Measurements from ENCODE around the gene COLEC12. TPM values are rescaled to one million over a fixed set of nuclear protein-coding genes. Genes with fewer than 3 reads are reported as not detected.

Gene COLEC12
- polyA plus RNA-seq, 2 donors = 0.75 to 1.2 TPM

- Histone ChIP-seq H3K4me3 (ENCODE audit: low read depth in 1 of 2, low read length in 2 of 2) (no peak overlapping the region), H3K27me3 (ENCODE audit: control insufficient read depth in 1 of 2, insufficient read depth in 2 of 2, low read length in 2 of 2) (no peaks in the 10 kb centered on the region), H3K4me1 (ENCODE audit: control insufficient read depth in 2 of 2, insufficient read depth in 2 of 2, low read length in 1 of 2) (no peaks in the 10 kb centered on the region)
These were observed 24.0 kb upstream of the COLEC12 start for GRCh38 chr18:524466-524865.

GRCh38 chr18:523561-523960, 23.1 kb upstream of the COLEC12 start:
- no peak overlapping the region for H3K4me3 ChIP-seq (ENCODE audit: low read depth in 1 of 2, low read length in 2 of 2)
- no peaks in the 10 kb centered on the region for H3K36me3 ChIP-seq (ENCODE audit: control insufficient read depth in 2 of 2, insufficient read depth in 2 of 2, low read length in 1 of 2)
- no peaks in the 10 kb centered on the region for H3K9me3 ChIP-seq (ENCODE audit: control insufficient read depth in 2 of 2, insufficient read depth in 1 of 2, low read depth in 1 of 2, low read length in 1 of 2)
- no peak overlapping the region for H3K27ac ChIP-seq (ENCODE audit: low read depth in 2 of 2, low read length in 1 of 2)
- H3K4me1 ChIP-seq (ENCODE audit: control insufficient read depth in 2 of 2, insufficient read depth in 2 of 2, low read length in 1 of 2) = no peaks in the 10 kb centered on the region
- no peaks in the 10 kb centered on the region for H3K27me3 ChIP-seq (ENCODE audit: control insufficient read depth in 1 of 2, insufficient read depth in 2 of 2, low read length in 2 of 2)
- WGBS, 2 donors = 52 to 53% methylated on average over 4 of the region's 4 CpGs

More at GRCh38 chr18:524466-524865, 24.0 kb upstream of the COLEC12 start:
- Histone ChIP-seq H3K36me3 (ENCODE audit: control insufficient read depth in 2 of 2, insufficient read depth in 2 of 2, low read length in 1 of 2) (no peaks in the 10 kb centered on the region), H3K27ac (ENCODE audit: low read depth in 2 of 2, low read length in 1 of 2) (no peak overlapping the region), H3K9me3 (ENCODE audit: control insufficient read depth in 2 of 2, insufficient read depth in 1 of 2, low read depth in 1 of 2, low read length in 1 of 2) (no peaks in the 10 kb centered on the region)

GRCh38 chr18:519019-519879, 18.7 kb upstream of the COLEC12 start:
- WGBS, 2 donors = 59 to 60% methylated on average over 11 of the region's 11 CpGs
- no peaks in the 10 kb centered on the region for H3K9me3 ChIP-seq (ENCODE audit: control insufficient read depth in 2 of 2, insufficient read depth in 1 of 2, low read depth in 1 of 2, low read length in 1 of 2)
- no peaks in the 10 kb centered on the region for H3K27me3 ChIP-seq (ENCODE audit: control insufficient read depth in 1 of 2, insufficient read depth in 2 of 2, low read length in 2 of 2)
- H3K4me3 ChIP-seq (ENCODE audit: low read depth in 1 of 2, low read length in 2 of 2) = no peak overlapping the region
- H3K4me1 ChIP-seq (ENCODE audit: control insufficient read depth in 2 of 2, insufficient read depth in 2 of 2, low read length in 1 of 2) = no peaks in the 10 kb centered on the region
- no peaks in the 10 kb centered on the region for H3K36me3 ChIP-seq (ENCODE audit: control insufficient read depth in 2 of 2, insufficient read depth in 2 of 2, low read length in 1 of 2)
- H3K27ac ChIP-seq (ENCODE audit: low read depth in 2 of 2, low read length in 1 of 2) = peak overlapping the region in 1 of 2 donors; percentile 59

GRCh38 chr18:518081-518480, 17.6 kb upstream of the COLEC12 start:
- Histone ChIP-seq H3K36me3 (ENCODE audit: control insufficient read depth in 2 of 2, insufficient read depth in 2 of 2, low read length in 1 of 2) (no peaks in the 10 kb centered on the region), H3K27me3 (ENCODE audit: control insufficient read depth in 1 of 2, insufficient read depth in 2 of 2, low read length in 2 of 2) (no peaks in the 10 kb centered on the region), H3K27ac (ENCODE audit: low read depth in 2 of 2, low read length in 1 of 2) (no peak overlapping the region), H3K4me3 (ENCODE audit: low read depth in 1 of 2, low read length in 2 of 2) (no peak overlapping the region), H3K9me3 (ENCODE audit: control insufficient read depth in 2 of 2, insufficient read depth in 1 of 2, low read depth in 1 of 2, low read length in 1 of 2) (no peaks in the 10 kb centered on the region), H3K4me1 (ENCODE audit: control insufficient read depth in 2 of 2, insufficient read depth in 2 of 2, low read length in 1 of 2) (no peaks in the 10 kb centered on the region)
- 80 to 88% methylated on average over 3 of the region's 3 CpGs for WGBS, 2 donors

DNA sequence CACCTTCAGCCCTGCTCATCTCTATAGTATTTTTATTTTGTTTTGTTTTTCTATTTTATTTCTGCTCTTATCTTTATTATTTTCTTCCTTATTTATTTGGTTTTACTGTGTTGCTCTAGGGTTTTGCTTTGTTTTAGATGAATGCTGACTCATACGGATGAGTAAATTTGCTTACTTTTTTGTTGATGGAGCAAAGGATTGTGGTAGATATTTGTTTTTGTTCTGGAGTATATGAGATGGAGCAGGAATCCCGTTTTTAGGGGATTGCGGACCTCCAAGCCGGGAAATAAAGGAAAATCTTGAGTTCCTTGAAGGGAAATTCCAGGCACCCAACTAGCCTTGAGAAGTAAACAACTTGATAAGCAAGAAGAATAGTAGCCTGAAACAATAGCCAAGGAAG, 15.3 kb upstream of the COLEC12 start:
- 54 to 56% methylated on average over 4 of the region's 4 CpGs for WGBS, 2 donors

GRCh38 chr18:515156-515815, 14.8 kb upstream of the COLEC12 start:
- Histone ChIP-seq H3K4me1 (ENCODE audit: control insufficient read depth in 2 of 2, insufficient read depth in 2 of 2, low read length in 1 of 2) (no peaks in the 10 kb centered on the region), H3K27me3 (ENCODE audit: control insufficient read depth in 1 of 2, insufficient read depth in 2 of 2, low read length in 2 of 2) (no peaks in the 10 kb centered on the region), H3K9me3 (ENCODE audit: control insufficient read depth in 2 of 2, insufficient read depth in 1 of 2, low read depth in 1 of 2, low read length in 1 of 2) (no peaks in the 10 kb centered on the region), H3K27ac (ENCODE audit: low read depth in 2 of 2, low read length in 1 of 2) (no peak overlapping the region), H3K4me3 (ENCODE audit: low read depth in 1 of 2, low read length in 2 of 2) (no peak overlapping the region), H3K36me3 (ENCODE audit: control insufficient read depth in 2 of 2, insufficient read depth in 2 of 2, low read length in 1 of 2) (no peaks in the 10 kb centered on the region)
- 88 to 90% methylated on average over 37 to 44 of the region's 44 CpGs for WGBS, 2 donors

More for the DNA sequence above, 15.3 kb upstream of the COLEC12 start:
- Histone ChIP-seq H3K4me1 (ENCODE audit: control insufficient read depth in 2 of 2, insufficient read depth in 2 of 2, low read length in 1 of 2) (no peaks in the 10 kb centered on the region), H3K27me3 (ENCODE audit: control insufficient read depth in 1 of 2, insufficient read depth in 2 of 2, low read length in 2 of 2) (no peaks in the 10 kb centered on the region), H3K36me3 (ENCODE audit: control insufficient read depth in 2 of 2, insufficient read depth in 2 of 2, low read length in 1 of 2) (no peaks in the 10 kb centered on the region), H3K27ac (ENCODE audit: low read depth in 2 of 2, low read length in 1 of 2) (no peak overlapping the region), H3K9me3 (ENCODE audit: control insufficient read depth in 2 of 2, insufficient read depth in 1 of 2, low read depth in 1 of 2, low read length in 1 of 2) (no peaks in the 10 kb centered on the region), H3K4me3 (ENCODE audit: low read depth in 1 of 2, low read length in 2 of 2) (no peak overlapping the region)

GRCh38 chr18:513826-514530, 13.5 kb upstream of the COLEC12 start:
- Histone ChIP-seq H3K36me3 (ENCODE audit: control insufficient read depth in 2 of 2, insufficient read depth in 2 of 2, low read length in 1 of 2) (no peaks in the 10 kb centered on the region), H3K27ac (ENCODE audit: low read depth in 2 of 2, low read length in 1 of 2) (no peak overlapping the region), H3K4me1 (ENCODE audit: control insufficient read depth in 2 of 2, insufficient read depth in 2 of 2, low read length in 1 of 2) (no peaks in the 10 kb centered on the region), H3K27me3 (ENCODE audit: control insufficient read depth in 1 of 2, insufficient read depth in 2 of 2, low read length in 2 of 2) (no peaks in the 10 kb centered on the region), H3K9me3 (ENCODE audit: control insufficient read depth in 2 of 2, insufficient read depth in 1 of 2, low read depth in 1 of 2, low read length in 1 of 2) (no peaks in the 10 kb centered on the region), H3K4me3 (ENCODE audit: low read depth in 1 of 2, low read length in 2 of 2) (no peak overlapping the region)
- 92 to 93% methylated on average over 36 of the region's 36 CpGs for WGBS, 2 donors

DNA sequence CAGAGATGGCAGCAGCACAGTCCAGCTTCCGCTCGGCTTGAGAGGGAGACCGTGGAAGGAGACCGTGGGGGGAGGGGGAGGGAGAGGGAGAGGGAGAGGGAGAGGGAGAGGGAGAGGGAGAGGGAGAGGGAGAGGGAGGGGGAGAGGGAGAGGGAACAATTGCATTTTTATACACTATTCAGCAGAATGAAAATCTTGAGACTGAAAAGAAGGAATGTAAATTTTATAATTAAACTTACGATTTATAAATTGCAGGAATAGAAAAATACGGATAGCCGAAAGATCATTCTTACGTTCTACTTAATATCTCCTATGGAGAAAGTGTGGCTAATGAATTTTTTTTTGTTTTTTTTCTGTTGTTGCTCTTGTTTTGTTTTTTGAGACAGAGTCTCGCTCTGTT, 12.5 kb upstream of the COLEC12 start:
- Histone ChIP-seq H3K27ac (ENCODE audit: low read depth in 2 of 2, low read length in 1 of 2) (no peak overlapping the region), H3K36me3 (ENCODE audit: control insufficient read depth in 2 of 2, insufficient read depth in 2 of 2, low read length in 1 of 2) (no peaks in the 10 kb centered on the region), H3K4me1 (ENCODE audit: control insufficient read depth in 2 of 2, insufficient read depth in 2 of 2, low read length in 1 of 2) (no peaks in the 10 kb centered on the region), H3K27me3 (ENCODE audit: control insufficient read depth in 1 of 2, insufficient read depth in 2 of 2, low read length in 2 of 2) (no peaks in the 10 kb centered on the region), H3K9me3 (ENCODE audit: control insufficient read depth in 2 of 2, insufficient read depth in 1 of 2, low read depth in 1 of 2, low read length in 1 of 2) (no peaks in the 10 kb centered on the region), H3K4me3 (ENCODE audit: low read depth in 1 of 2, low read length in 2 of 2) (no peak overlapping the region)
- 98 to 99% methylated on average over 5 to 9 of the region's 9 CpGs for WGBS, 2 donors

- 48 to 54% methylated on average over 3 of the region's 3 CpGs for WGBS, 2 donors
These were observed 8.3 kb upstream of the COLEC12 start for GRCh38 chr18:508835-509234.

More at GRCh38 chr18:508835-509234, 8.3 kb upstream of the COLEC12 start:
- no peaks in the 10 kb centered on the region for H3K36me3 ChIP-seq (ENCODE audit: control insufficient read depth in 2 of 2, insufficient read depth in 2 of 2, low read length in 1 of 2)
- no peaks in the 10 kb centered on the region for H3K9me3 ChIP-seq (ENCODE audit: control insufficient read depth in 2 of 2, insufficient read depth in 1 of 2, low read depth in 1 of 2, low read length in 1 of 2)
- H3K27me3 ChIP-seq (ENCODE audit: control insufficient read depth in 1 of 2, insufficient read depth in 2 of 2, low read length in 2 of 2) = no peaks in the 10 kb centered on the region
- no peaks in the 10 kb centered on the region for H3K4me1 ChIP-seq (ENCODE audit: control insufficient read depth in 2 of 2, insufficient read depth in 2 of 2, low read length in 1 of 2)
- no peak overlapping the region for H3K27ac ChIP-seq (ENCODE audit: low read depth in 2 of 2, low read length in 1 of 2)
- no peak overlapping the region for H3K4me3 ChIP-seq (ENCODE audit: low read depth in 1 of 2, low read length in 2 of 2)
